Sigmoid colon (tissue), 4 donors: ENCODE results near the gene CTNND2.

Experiments
- EP300 ChIP-seq, 4 donors: sonication (generic); formaldehyde crosslinking; IDR thresholded peaks; one replicate each; pipeline ENCODE4 v1.6.1; 2017; ENCODE audit warnings: antibody characterized with exemption in 4 of 4
- POLR2AphosphoS5 ChIP-seq, 4 donors: sonication (generic); formaldehyde crosslinking; IDR thresholded peaks; one replicate each; pipeline ENCODE4 v1.6.1; 2017; ENCODE audit warnings: antibody characterized with exemption in 4 of 4
- TF ChIP-seq, protein P1 (sequence below), 4 experiments: fragments of 450-650 bp in 3 of 4; fragments of 200-600 bp in 1 of 4; IDR thresholded peaks; one replicate each; pipeline ENCODE4 v1.5.1; 2016 to 2019; ENCODE audit warnings: antibody characterized with exemption in 4 of 4, mild to moderate bottlenecking in 3 of 4, moderate library complexity in 2 of 4

DNA sequence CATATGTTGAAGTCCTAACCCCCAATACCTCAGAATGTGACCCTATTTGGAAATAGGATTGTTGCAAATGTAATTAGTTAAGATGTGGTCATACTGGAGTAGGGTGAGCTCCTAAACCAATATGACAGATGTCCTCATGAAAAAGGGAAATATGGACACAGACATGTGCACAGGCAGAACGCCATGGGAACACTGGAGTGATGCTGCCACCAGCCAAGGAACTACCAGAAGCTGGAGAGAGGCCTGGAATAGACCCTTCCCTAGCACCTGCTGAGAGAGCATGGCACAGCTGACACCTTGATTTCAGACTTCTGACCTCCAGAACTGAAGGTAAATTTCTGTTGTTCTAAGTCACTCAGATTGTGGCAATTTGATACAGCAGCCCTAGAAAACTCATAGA is 110.8 kb downstream of the CTNND2 start:
- TF ChIP-seq, protein P1, sequence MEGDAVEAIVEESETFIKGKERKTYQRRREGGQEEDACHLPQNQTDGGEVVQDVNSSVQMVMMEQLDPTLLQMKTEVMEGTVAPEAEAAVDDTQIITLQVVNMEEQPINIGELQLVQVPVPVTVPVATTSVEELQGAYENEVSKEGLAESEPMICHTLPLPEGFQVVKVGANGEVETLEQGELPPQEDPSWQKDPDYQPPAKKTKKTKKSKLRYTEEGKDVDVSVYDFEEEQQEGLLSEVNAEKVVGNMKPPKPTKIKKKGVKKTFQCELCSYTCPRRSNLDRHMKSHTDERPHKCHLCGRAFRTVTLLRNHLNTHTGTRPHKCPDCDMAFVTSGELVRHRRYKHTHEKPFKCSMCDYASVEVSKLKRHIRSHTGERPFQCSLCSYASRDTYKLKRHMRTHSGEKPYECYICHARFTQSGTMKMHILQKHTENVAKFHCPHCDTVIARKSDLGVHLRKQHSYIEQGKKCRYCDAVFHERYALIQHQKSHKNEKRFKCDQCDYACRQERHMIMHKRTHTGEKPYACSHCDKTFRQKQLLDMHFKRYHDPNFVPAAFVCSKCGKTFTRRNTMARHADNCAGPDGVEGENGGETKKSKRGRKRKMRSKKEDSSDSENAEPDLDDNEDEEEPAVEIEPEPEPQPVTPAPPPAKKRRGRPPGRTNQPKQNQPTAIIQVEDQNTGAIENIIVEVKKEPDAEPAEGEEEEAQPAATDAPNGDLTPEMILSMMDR (IDR thresholded peaks at IDR 0.05), result no peak
- no peak for TF ChIP-seq POLR2AphosphoS5 (IDR thresholded peaks at IDR 0.05)
- TF ChIP-seq EP300 (IDR thresholded peaks at IDR 0.05), result no peak
